ENCODE data around the gene PCNX2.

DNA sequence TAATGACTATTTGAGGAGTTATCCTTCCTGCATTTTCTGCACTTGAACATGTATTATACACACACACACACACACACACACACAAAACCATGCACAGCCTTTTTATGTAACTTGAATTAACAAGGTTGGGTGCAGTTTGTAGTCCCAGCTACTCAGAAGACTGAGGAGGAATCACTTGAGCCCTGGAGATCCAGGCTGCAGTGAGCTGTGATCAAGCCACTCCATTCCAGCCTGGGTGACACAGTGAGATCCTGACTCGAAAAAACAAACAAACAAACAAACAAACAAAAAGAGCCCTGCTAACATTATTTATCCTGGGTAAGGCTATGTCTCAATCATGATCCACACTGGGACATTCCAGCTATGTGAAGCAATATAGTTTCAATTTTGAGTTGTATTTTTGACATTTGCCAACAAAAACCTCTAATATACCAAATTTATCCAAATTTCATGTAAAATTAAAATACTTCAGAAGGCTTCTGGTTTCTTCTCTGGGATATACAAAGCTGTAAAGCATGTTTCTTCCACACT, 188.3 kb downstream of the PCNX2 start:
- TF ChIP-seq EZH2 (IDR thresholded peaks at IDR 0.05; ENCODE audit: insufficient read depth, poor library complexity, severe bottlenecking) (no peak), EZH2phosphoT487 (IDR thresholded peaks at IDR 0.05; ENCODE audit: insufficient read depth, low read depth) (no peak)

All from GM23248 (cell line).